Measurements from ENCODE around the gene MEAF6. TPM values are rescaled to one million over a fixed set of nuclear protein-coding genes. Genes with fewer than 3 reads are reported as not detected.
"Not testable (repeated sequence)": the region's sequence is repeated elsewhere in the genome, so short reads cannot be mapped to it uniquely, and the experiment has no call there.

MEAF6 gene
- total and polyA plus RNA-seq, 9 donors: 38.7 to 108 (median 64.1) TPM

- Histone ChIP-seq H3K4me1 (ENCODE audit: insufficient read depth) (peaks cover 10% of the 10 kb centered on the region), H3K27ac (peak overlapping the region in 1 of 2 donors; percentile 70), H3K4me3 (peak overlapping the region; percentile 62), H3K36me3 (no peaks in the 10 kb centered on the region), H3K9me3 (no peaks in the 10 kb centered on the region), H3K27me3 (no peaks in the 10 kb centered on the region)
- no peak for TF ChIP-seq POLR2A (IDR thresholded peaks at IDR 0.05)
- no peak for TF ChIP-seq CTCF (IDR thresholded peaks at IDR 0.05)
- TF ChIP-seq EP300 (IDR thresholded peaks at IDR 0.05): no peak
- intact Hi-C loops (cut with DNase I): no loop called here
- DNase-seq: peak; percentile 14 to 50 (median 38)
- WGBS, 3 donors: 1 to 2% (median 1%) methylated on average over 26 of the region's 26 CpGs
Observed at GRCh38 chr1:37513795-37514349, 694 bp downstream of the MEAF6 start.

- Histone ChIP-seq H3K4me3 (no peak overlapping the region), H3K27ac (no peak overlapping the region), H3K36me3 (no peaks in the 10 kb centered on the region), H3K27me3 (no peaks in the 10 kb centered on the region), H3K9me3 (no peaks in the 10 kb centered on the region), H3K4me1 (ENCODE audit: insufficient read depth) (peaks cover 8% of the 10 kb centered on the region)
- DNase-seq: no peak
- TF ChIP-seq EP300 (IDR thresholded peaks at IDR 0.05) (no peak), POLR2A (IDR thresholded peaks at IDR 0.05) (no peak), CTCF (IDR thresholded peaks at IDR 0.05) (no peak)
- intact Hi-C loops (cut with DNase I): loop anchor here in 1 of 4 donors (5.0 kb wide), 1 partner anchor 1442 kb away; no protein-coding TSS in a partner anchor
- 81 to 84% (median 82%) methylated on average over 4 of the region's 4 CpGs for WGBS, 3 donors
Observed at GRCh38 chr1:37509181-37509580, 5.4 kb downstream of the MEAF6 start.

GRCh38 chr1:37506740-37507139, 7.8 kb downstream of the MEAF6 start:
- Histone ChIP-seq H3K4me3 (no peak overlapping the region), H3K4me1 (ENCODE audit: insufficient read depth) (no peaks in the 10 kb centered on the region), H3K9me3 (no peaks in the 10 kb centered on the region), H3K36me3 (no peaks in the 10 kb centered on the region), H3K27me3 (no peaks in the 10 kb centered on the region), H3K27ac (no peak overlapping the region)
- TF ChIP-seq CTCF (IDR thresholded peaks at IDR 0.05) (no peak), EP300 (IDR thresholded peaks at IDR 0.05) (no peak), POLR2A (IDR thresholded peaks at IDR 0.05) (no peak)
- intact Hi-C loops (cut with DNase I): loop anchor here in 1 of 4 donors (5.0 kb wide), 1 partner anchor 1439 kb away; no protein-coding TSS in a partner anchor
- WGBS, 3 donors: 94 to 97% (median 96%) methylated on average over 2 of the region's 2 CpGs
- DNase-seq: no peak

- 95 to 98% (median 96%) methylated on average over 2 of the region's 2 CpGs for WGBS, 3 donors
- H3K4me3 ChIP-seq; H3K36me3 ChIP-seq; DNase-seq; intact Hi-C loops (cut with DNase I); H3K9me3 ChIP-seq; H3K27ac ChIP-seq; H3K27me3 ChIP-seq; H3K4me1 ChIP-seq (ENCODE audit: insufficient read depth): not testable (repeated sequence)
Observed at GRCh38 chr1:37502791-37503190, 11.8 kb downstream of the MEAF6 start.

GRCh38 chr1:37502104-37502503, 12.5 kb downstream of the MEAF6 start:
- H3K4me1 ChIP-seq (ENCODE audit: insufficient read depth): peaks cover 2% of the 10 kb centered on the region
- intact Hi-C loops (cut with DNase I): no loop called here
- no peak overlapping the region for H3K27ac ChIP-seq
- H3K4me3 ChIP-seq: no peak overlapping the region
- H3K27me3 ChIP-seq: no peaks in the 10 kb centered on the region
- no peaks in the 10 kb centered on the region for H3K9me3 ChIP-seq
- no peak for DNase-seq
- TF ChIP-seq POLR2A (IDR thresholded peaks at IDR 0.05) (no peak), EP300 (IDR thresholded peaks at IDR 0.05) (no peak), CTCF (IDR thresholded peaks at IDR 0.05) (no peak)
- no peaks in the 10 kb centered on the region for H3K36me3 ChIP-seq
